ENCODE data around the gene ZSWIM8. TPM values are rescaled to one million over a fixed set of nuclear protein-coding genes. Genes with fewer than 3 reads are reported as not detected.

ZSWIM8 gene
- total RNA-seq, 2 donors from 2014 or later: 72.0 to 81.3 TPM

GRCh38 chr10:73838827-73839226 lies 53.4 kb downstream of the ZSWIM8 start:
- Mint-ChIP-seq H3K27ac (no peak overlapping the region), H3K36me3 (ENCODE audit: insufficient read depth in 2 of 2) (peaks cover 0 to 3% of the 10 kb centered on the region in 2 donors), H3K4me1 (ENCODE audit: low read depth) (no peaks in the 10 kb centered on the region), H3K4me3 (no peak overlapping the region), H3K27me3 (ENCODE audit: low read depth) (no peaks in the 10 kb centered on the region), H3K9me3 (no peaks in the 10 kb centered on the region)
- ATAC-seq (replicated peaks in 1 of 2) (no peak), DNase-seq (no peak)

- Mint-ChIP-seq H3K4me1 (ENCODE audit: low read depth) (no peaks in the 10 kb centered on the region), H3K36me3 (ENCODE audit: insufficient read depth in 2 of 2) (peaks cover 0 to 3% of the 10 kb centered on the region in 2 donors), H3K9me3 (no peaks in the 10 kb centered on the region)
These were observed 54.0 kb downstream of the ZSWIM8 start for GRCh38 chr10:73839276-73839966.

GRCh38 chr10:73840056-73840402 lies 54.6 kb downstream of the ZSWIM8 start:
- peaks cover 0 to 3% of the 10 kb centered on the region in 2 donors for H3K36me3 Mint-ChIP-seq (ENCODE audit: insufficient read depth in 2 of 2)
- H3K27ac Mint-ChIP-seq: no peak overlapping the region
- DNase-seq: no peak

More at GRCh38 chr10:73839276-73839966, 54.0 kb downstream of the ZSWIM8 start:
- Mint-ChIP-seq H3K27ac (no peak overlapping the region), H3K4me3 (no peak overlapping the region), H3K27me3 (ENCODE audit: low read depth) (no peaks in the 10 kb centered on the region)
- no peak for DNase-seq
- ATAC-seq (replicated peaks in 1 of 2): no peak

GRCh38 chr10:73840403-73841060 lies 55.1 kb downstream of the ZSWIM8 start:
- no peaks in the 10 kb centered on the region for H3K9me3 Mint-ChIP-seq
- ATAC-seq (replicated peaks in 1 of 2) (no peak), DNase-seq (no peak)
- no peak overlapping the region for H3K27ac Mint-ChIP-seq
- no peaks in the 10 kb centered on the region for H3K4me1 Mint-ChIP-seq (ENCODE audit: low read depth)
- peaks cover 0 to 3% of the 10 kb centered on the region in 2 donors for H3K36me3 Mint-ChIP-seq (ENCODE audit: insufficient read depth in 2 of 2)
- no peak overlapping the region for H3K4me3 Mint-ChIP-seq
- no peaks in the 10 kb centered on the region for H3K27me3 Mint-ChIP-seq (ENCODE audit: low read depth)

More at GRCh38 chr10:73840056-73840402, 54.6 kb downstream of the ZSWIM8 start:
- H3K27me3 Mint-ChIP-seq (ENCODE audit: low read depth): no peaks in the 10 kb centered on the region
- no peaks in the 10 kb centered on the region for H3K9me3 Mint-ChIP-seq
- no peak for ATAC-seq (replicated peaks in 1 of 2)
- H3K4me1 Mint-ChIP-seq (ENCODE audit: low read depth): no peaks in the 10 kb centered on the region
- H3K4me3 Mint-ChIP-seq: no peak overlapping the region

- H3K36me3 Mint-ChIP-seq (ENCODE audit: insufficient read depth in 2 of 2): peaks cover 2 to 3% of the 10 kb centered on the region in 2 donors
- H3K27ac Mint-ChIP-seq: no peak overlapping the region
- ATAC-seq (replicated peaks in 1 of 2) (no peak), DNase-seq (no peak)
- H3K4me3 Mint-ChIP-seq: no peak overlapping the region
- no peaks in the 10 kb centered on the region for H3K27me3 Mint-ChIP-seq (ENCODE audit: low read depth)
- no peaks in the 10 kb centered on the region for H3K4me1 Mint-ChIP-seq (ENCODE audit: low read depth)
- no peaks in the 10 kb centered on the region for H3K9me3 Mint-ChIP-seq
These were observed 55.6 kb downstream of the ZSWIM8 start for GRCh38 chr10:73841061-73841421.

GRCh38 chr10:73841526-73842285 lies 56.3 kb downstream of the ZSWIM8 start:
- Mint-ChIP-seq H3K27me3 (ENCODE audit: low read depth) (no peaks in the 10 kb centered on the region), H3K4me1 (ENCODE audit: low read depth) (no peaks in the 10 kb centered on the region), H3K36me3 (ENCODE audit: insufficient read depth in 2 of 2) (peaks cover 3% of the 10 kb centered on the region in 2 donors), H3K4me3 (no peak overlapping the region), H3K9me3 (no peaks in the 10 kb centered on the region), H3K27ac (no peak overlapping the region)
- no peak for DNase-seq
- no peak for ATAC-seq (replicated peaks in 1 of 2)

- no peaks in the 10 kb centered on the region for H3K4me1 Mint-ChIP-seq (ENCODE audit: low read depth)
- DNase-seq (no peak), ATAC-seq (replicated peaks in 1 of 2) (no peak)
- no peak overlapping the region for H3K4me3 Mint-ChIP-seq
- H3K27ac Mint-ChIP-seq: no peak overlapping the region
- H3K9me3 Mint-ChIP-seq: no peaks in the 10 kb centered on the region
- peaks cover 3% of the 10 kb centered on the region in 2 donors for H3K36me3 Mint-ChIP-seq (ENCODE audit: insufficient read depth in 2 of 2)
- H3K27me3 Mint-ChIP-seq (ENCODE audit: low read depth): no peaks in the 10 kb centered on the region
These were observed 56.9 kb downstream of the ZSWIM8 start for GRCh38 chr10:73842349-73842748.

GRCh38 chr10:73843261-73843660 lies 57.9 kb downstream of the ZSWIM8 start:
- ATAC-seq (replicated peaks in 1 of 2) (no peak), DNase-seq (no peak)
- Mint-ChIP-seq H3K4me3 (no peak overlapping the region), H3K27ac (no peak overlapping the region), H3K4me1 (ENCODE audit: low read depth) (no peaks in the 10 kb centered on the region), H3K36me3 (ENCODE audit: insufficient read depth in 2 of 2) (peaks cover 3% of the 10 kb centered on the region in 2 donors), H3K27me3 (ENCODE audit: low read depth) (no peaks in the 10 kb centered on the region), H3K9me3 (no peaks in the 10 kb centered on the region)

GRCh38 chr10:73847031-73847430 lies 61.6 kb downstream of the ZSWIM8 start:
- H3K4me3 Mint-ChIP-seq: no peak overlapping the region
- no peaks in the 10 kb centered on the region for H3K27me3 Mint-ChIP-seq (ENCODE audit: low read depth)
- DNase-seq (no peak), ATAC-seq (replicated peaks in 1 of 2) (no peak)
- H3K27ac Mint-ChIP-seq: no peak overlapping the region
- H3K9me3 Mint-ChIP-seq: no peaks in the 10 kb centered on the region
- peaks cover 8% of the 10 kb centered on the region for H3K4me1 Mint-ChIP-seq (ENCODE audit: low read depth)
- H3K36me3 Mint-ChIP-seq (ENCODE audit: insufficient read depth in 2 of 2): peaks cover 3 to 5% of the 10 kb centered on the region in 2 donors

GRCh38 chr10:73848821-73849489 lies 63.5 kb downstream of the ZSWIM8 start:
- Mint-ChIP-seq H3K36me3 (ENCODE audit: insufficient read depth in 2 of 2) (peaks cover 3 to 6% of the 10 kb centered on the region in 2 donors), H3K27ac (peak overlapping the region; percentile 39), H3K27me3 (ENCODE audit: low read depth) (no peaks in the 10 kb centered on the region), H3K4me1 (ENCODE audit: low read depth) (peaks cover 18% of the 10 kb centered on the region), H3K4me3 (peak overlapping the region; percentile 24 to 63), H3K9me3 (no peaks in the 10 kb centered on the region)
- DNase-seq (peak; percentile 88 to 92), ATAC-seq (replicated peaks in 1 of 2) (peak; percentile 99 to 100)

GRCh38 chr10:73850211-73850610 lies 64.8 kb downstream of the ZSWIM8 start:
- no peak overlapping the region for H3K4me3 Mint-ChIP-seq

GRCh38 chr10:73850863-73851461 lies 65.6 kb downstream of the ZSWIM8 start:
- Mint-ChIP-seq H3K27ac (no peak overlapping the region), H3K4me3 (no peak overlapping the region), H3K36me3 (ENCODE audit: insufficient read depth in 2 of 2) (peaks cover 2 to 8% of the 10 kb centered on the region in 2 donors), H3K9me3 (no peaks in the 10 kb centered on the region), H3K27me3 (ENCODE audit: low read depth) (no peaks in the 10 kb centered on the region), H3K4me1 (ENCODE audit: low read depth) (peaks cover 28% of the 10 kb centered on the region)
- ATAC-seq (replicated peaks in 1 of 2): no peak
- DNase-seq: no peak

More at GRCh38 chr10:73850211-73850610, 64.8 kb downstream of the ZSWIM8 start:
- no peaks in the 10 kb centered on the region for H3K9me3 Mint-ChIP-seq
- no peaks in the 10 kb centered on the region for H3K27me3 Mint-ChIP-seq (ENCODE audit: low read depth)
- H3K27ac Mint-ChIP-seq: no peak overlapping the region
- DNase-seq (no peak), ATAC-seq (replicated peaks in 1 of 2) (no peak)
- H3K4me1 Mint-ChIP-seq (ENCODE audit: low read depth): peaks cover 22% of the 10 kb centered on the region
- peaks cover 3 to 6% of the 10 kb centered on the region in 2 donors for H3K36me3 Mint-ChIP-seq (ENCODE audit: insufficient read depth in 2 of 2)
